WTC11 (cell line): ENCODE results near the gene NCF2. TPM values are rescaled to one million over a fixed set of nuclear protein-coding genes. Genes with fewer than 3 reads are reported as not detected.
A peak's percentile ranks its signal among the peaks of the same experiment; 100 is the strongest.

ENCODE experiments used
- ATAC-seq: fragments of 200-7000 bp; cut with Tn5 transposase; 2 replicates; pipeline ENCODE4 v1.10.0; 2021; ENCODE audit warnings: mild to moderate bottlenecking, moderate library complexity
- CTCF ChIA-PET: fragments of 300-600 bp; sonication (Branson Sonifier 250); formaldehyde crosslinking; loops from one replicate; lab custom pipeline; 2021; ENCODE audit warnings: antibody characterized with exemption; lab: Charles Lee
- POLR2A ChIA-PET: fragments of 350-600 bp; sonication (Branson Sonifier 250); formaldehyde crosslinking; loops from one replicate; lab custom pipeline; 2021; ENCODE audit warnings: antibody characterized with exemption; lab: Charles Lee
- DNase-seq: peaks from one replicate; pipeline ENCODE4 v3.0.0; 2021; ENCODE audit warnings: low spot score
- H3K27ac Mint-ChIP-seq: 2 replicates; pipeline ENCODE4 v1.8.0; 2021; ENCODE audit warnings: mixed read lengths
- H3K27me3 Mint-ChIP-seq: 2 replicates; pipeline ENCODE4 v1.8.0; 2021; ENCODE audit warnings: low read depth, mild to moderate bottlenecking, moderate library complexity, mixed read lengths
- H3K36me3 Mint-ChIP-seq: 2 replicates; pipeline ENCODE4 v1.8.0; 2021; ENCODE audit warnings: mixed read lengths
- H3K4me1 Mint-ChIP-seq: 2 replicates; pipeline ENCODE4 v1.8.0; 2022; ENCODE audit warnings: mixed read lengths
- H3K4me3 Mint-ChIP-seq: 2 replicates; pipeline ENCODE4 v1.8.0; 2021; ENCODE audit warnings: mild to moderate bottlenecking, moderate library complexity, mixed read lengths
- H3K9me3 Mint-ChIP-seq: 2 replicates; pipeline ENCODE4 v1.8.0; 2021; ENCODE audit warnings: mixed read lengths
- ESRRA ChIP-seq: sonication (generic); formaldehyde crosslinking; IDR thresholded peaks from 2 replicates; pipeline ENCODE4 v1.8.1; 2022; ENCODE audit warnings: mild to moderate bottlenecking, missing genetic modification reagents, borderline replicate concordance
- FOXK1 ChIP-seq: sonication (generic); formaldehyde crosslinking; IDR thresholded peaks from 2 replicates; pipeline ENCODE4 v1.8.0; 2022; ENCODE audit warnings: mild to moderate bottlenecking, moderate library complexity, missing genetic modification reagents
- IRF2 ChIP-seq: sonication (generic); formaldehyde crosslinking; IDR thresholded peaks from 2 replicates; pipeline ENCODE4 v1.8.0; 2022; ENCODE audit warnings: low read depth, missing genetic modification reagents, borderline replicate concordance
- NFYB ChIP-seq: sonication (generic); formaldehyde crosslinking; conservative IDR thresholded peaks from 2 replicates; pipeline ENCODE4 v1.8.0; 2022; ENCODE audit warnings: low read depth, missing genetic modification reagents
- ZNF138 ChIP-seq: sonication (generic); formaldehyde crosslinking; conservative IDR thresholded peaks from 2 replicates; pipeline ENCODE4 v1.8.1; 2022; ENCODE audit warnings: mild to moderate bottlenecking, moderate library complexity, missing genetic modification reagents
- ZNF219 ChIP-seq: sonication (generic); formaldehyde crosslinking; IDR thresholded peaks from 2 replicates; pipeline ENCODE4 v1.8.0; 2023; ENCODE audit warnings: missing genetic modification reagents, mild to moderate bottlenecking, borderline replicate concordance
- ZNF232 ChIP-seq: sonication (generic); formaldehyde crosslinking; IDR thresholded peaks from 2 replicates; pipeline ENCODE4 v1.8.0; 2022; ENCODE audit warnings: mild to moderate bottlenecking, missing genetic modification reagents
- ZNF396 ChIP-seq: fragments of 250-450 bp; sonication (Bioruptor Pico); IDR thresholded peaks from 2 replicates; pipeline ENCODE4 v1.8.0; 2021; ENCODE audit warnings: mild to moderate bottlenecking, moderate library complexity, borderline replicate concordance
- total RNA-seq: library from RNA; stranded (reverse); gene quantifications from 3 replicates; pipeline ENCODE4 v1.2.3, GENCODE V29; 2021
- TF ChIP-seq, protein P1 (sequence below): fragments of 250-450 bp; sonication (Bioruptor Pico); IDR thresholded peaks from 2 replicates; pipeline ENCODE4 v1.9.0; 2021; ENCODE audit warnings: mild to moderate bottlenecking
- TF ChIP-seq, protein P2 (sequence below): sonication (generic); formaldehyde crosslinking; conservative IDR thresholded peaks from 2 replicates; pipeline ENCODE4 v1.8.1; 2022; ENCODE audit warnings: mild to moderate bottlenecking, missing genetic modification reagents
- TF ChIP-seq, protein P3 (sequence below): sonication (generic); formaldehyde crosslinking; IDR thresholded peaks from 2 replicates; pipeline ENCODE4 v1.8.1; 2023; ENCODE audit warnings: mild to moderate bottlenecking, missing genetic modification reagents, moderate library complexity
- TF ChIP-seq, protein P4 (sequence below): sonication (generic); formaldehyde crosslinking; IDR thresholded peaks from 2 replicates; pipeline ENCODE4 v1.8.0; 2022; ENCODE audit warnings: missing genetic modification reagents

Gene NCF2
- total RNA-seq, 1 experiment from 2014 or later = 0.52 TPM

DNA sequence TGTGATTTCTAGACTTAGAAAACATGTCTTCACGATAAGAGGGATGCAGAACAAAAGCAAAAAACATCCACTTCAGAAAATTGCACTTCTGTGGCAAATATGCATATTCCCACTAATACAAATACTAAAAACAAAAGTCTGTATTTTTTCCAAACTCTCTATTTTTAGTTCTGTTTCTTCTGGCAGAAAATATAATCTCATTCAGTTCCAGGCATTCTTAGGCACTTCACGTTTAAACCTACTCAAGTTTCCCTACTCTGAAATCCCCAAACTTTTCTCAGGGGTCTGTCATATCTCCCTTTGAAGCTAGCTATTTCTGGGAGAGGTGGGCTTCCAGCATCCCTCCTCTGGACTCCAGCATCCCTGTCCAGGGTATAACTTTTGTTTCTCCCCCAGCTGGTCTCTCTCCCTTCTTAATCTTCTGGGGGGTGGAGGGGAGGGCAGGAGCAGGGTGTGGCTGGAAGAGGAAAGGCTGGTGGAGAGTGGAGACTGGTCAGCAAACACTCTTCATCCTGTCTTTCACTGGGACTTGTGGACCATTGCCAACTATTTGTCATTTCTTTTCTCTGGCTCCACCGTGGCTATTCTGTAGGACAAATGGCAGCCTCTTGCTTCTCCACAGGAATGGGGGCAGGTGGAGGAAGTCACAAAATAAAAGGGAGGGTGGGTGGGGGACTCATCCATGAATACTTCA is 19.6 kb upstream of the NCF2 start:
- no peak for ATAC-seq
- POLR2A ChIA-PET = interaction anchor here (0.5 kb wide), 1 partner anchor 727 kb away, joined by 4 read pairs; no protein-coding TSS in a partner anchor
- Mint-ChIP-seq H3K4me1 (peaks cover 2% of the 10 kb centered on the region), H3K36me3 (peaks cover 3% of the 10 kb centered on the region; the same call in 1 of the 2 replicates), H3K9me3 (peaks cover 13% of the 10 kb centered on the region), H3K27me3 (0 out of 2 replicates have a peak, but pooled peaks cover 3% of the 10 kb centered on the region)
- TF ChIP-seq ZNF232 (CRISPR knock-in tag) (no peak), ZNF138 (CRISPR knock-in tag) (no peak), FOXK1 (CRISPR knock-in tag) (no peak)
- TF ChIP-seq, protein P1, sequence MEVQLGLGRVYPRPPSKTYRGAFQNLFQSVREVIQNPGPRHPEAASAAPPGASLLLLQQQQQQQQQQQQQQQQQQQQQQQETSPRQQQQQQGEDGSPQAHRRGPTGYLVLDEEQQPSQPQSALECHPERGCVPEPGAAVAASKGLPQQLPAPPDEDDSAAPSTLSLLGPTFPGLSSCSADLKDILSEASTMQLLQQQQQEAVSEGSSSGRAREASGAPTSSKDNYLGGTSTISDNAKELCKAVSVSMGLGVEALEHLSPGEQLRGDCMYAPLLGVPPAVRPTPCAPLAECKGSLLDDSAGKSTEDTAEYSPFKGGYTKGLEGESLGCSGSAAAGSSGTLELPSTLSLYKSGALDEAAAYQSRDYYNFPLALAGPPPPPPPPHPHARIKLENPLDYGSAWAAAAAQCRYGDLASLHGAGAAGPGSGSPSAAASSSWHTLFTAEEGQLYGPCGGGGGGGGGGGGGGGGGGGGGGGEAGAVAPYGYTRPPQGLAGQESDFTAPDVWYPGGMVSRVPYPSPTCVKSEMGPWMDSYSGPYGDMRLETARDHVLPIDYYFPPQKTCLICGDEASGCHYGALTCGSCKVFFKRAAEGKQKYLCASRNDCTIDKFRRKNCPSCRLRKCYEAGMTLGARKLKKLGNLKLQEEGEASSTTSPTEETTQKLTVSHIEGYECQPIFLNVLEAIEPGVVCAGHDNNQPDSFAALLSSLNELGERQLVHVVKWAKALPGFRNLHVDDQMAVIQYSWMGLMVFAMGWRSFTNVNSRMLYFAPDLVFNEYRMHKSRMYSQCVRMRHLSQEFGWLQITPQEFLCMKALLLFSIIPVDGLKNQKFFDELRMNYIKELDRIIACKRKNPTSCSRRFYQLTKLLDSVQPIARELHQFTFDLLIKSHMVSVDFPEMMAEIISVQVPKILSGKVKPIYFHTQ (CRISPR knock-in tag) = no peak
- TF ChIP-seq, protein P2, sequence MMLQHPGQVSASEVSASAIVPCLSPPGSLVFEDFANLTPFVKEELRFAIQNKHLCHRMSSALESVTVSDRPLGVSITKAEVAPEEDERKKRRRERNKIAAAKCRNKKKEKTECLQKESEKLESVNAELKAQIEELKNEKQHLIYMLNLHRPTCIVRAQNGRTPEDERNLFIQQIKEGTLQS = no peak
- TF ChIP-seq, protein P3, sequence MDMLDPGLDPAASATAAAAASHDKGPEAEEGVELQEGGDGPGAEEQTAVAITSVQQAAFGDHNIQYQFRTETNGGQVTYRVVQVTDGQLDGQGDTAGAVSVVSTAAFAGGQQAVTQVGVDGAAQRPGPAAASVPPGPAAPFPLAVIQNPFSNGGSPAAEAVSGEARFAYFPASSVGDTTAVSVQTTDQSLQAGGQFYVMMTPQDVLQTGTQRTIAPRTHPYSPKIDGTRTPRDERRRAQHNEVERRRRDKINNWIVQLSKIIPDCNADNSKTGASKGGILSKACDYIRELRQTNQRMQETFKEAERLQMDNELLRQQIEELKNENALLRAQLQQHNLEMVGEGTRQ (CRISPR knock-in tag) = no peak
- TF ChIP-seq, all 79 proteins: peak for 0
- DNase-seq = no peak
- H3K4me3 Mint-ChIP-seq = no peak overlapping the region
- H3K27ac Mint-ChIP-seq = no peak overlapping the region
- CTCF ChIA-PET = interaction anchor here (0.5 to 1.7 kb wide), 7 partner anchors 9 to 306 kb away, joined by 3 to 7 read pairs (median 3); no protein-coding TSS in a partner anchor

DNA sequence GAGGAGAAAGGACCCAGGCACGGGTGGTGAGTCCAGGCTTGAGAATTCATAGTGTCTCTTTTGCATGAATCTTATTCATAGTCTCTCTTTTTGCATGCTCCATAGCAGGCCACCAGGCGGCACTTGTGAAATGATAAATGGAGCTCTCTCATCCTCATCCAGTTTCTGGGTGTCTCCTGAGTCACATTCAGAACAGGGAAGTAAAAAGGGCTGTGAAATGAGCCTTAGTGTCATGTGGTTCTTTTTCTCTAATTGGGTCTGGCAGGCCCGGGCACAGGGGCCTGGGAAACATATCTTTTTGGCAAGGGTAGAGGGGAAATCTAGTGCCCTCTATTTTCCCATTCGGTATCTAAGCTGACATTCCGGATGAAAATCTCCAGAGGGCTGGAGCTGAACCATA is 19.1 kb upstream of the NCF2 start:
- ChIA-PET CTCF (interaction anchor here (0.5 to 1.7 kb wide), 7 partner anchors 9 to 307 kb away, joined by 3 to 7 read pairs (median 3); no protein-coding TSS in a partner anchor), POLR2A (interaction anchor here (0.5 kb wide), 1 partner anchor 727 kb away, joined by 4 read pairs; no protein-coding TSS in a partner anchor)
- DNase-seq = no peak
- no peak overlapping the region for H3K27ac Mint-ChIP-seq
- no peaks in the 10 kb centered on the region for H3K4me1 Mint-ChIP-seq
- peaks cover 3% of the 10 kb centered on the region; the same call in 1 of the 2 replicates for H3K36me3 Mint-ChIP-seq
- H3K27me3 Mint-ChIP-seq = 0 out of 2 replicates have a peak, but pooled peaks cover 3% of the 10 kb centered on the region
- TF ChIP-seq, protein P4, sequence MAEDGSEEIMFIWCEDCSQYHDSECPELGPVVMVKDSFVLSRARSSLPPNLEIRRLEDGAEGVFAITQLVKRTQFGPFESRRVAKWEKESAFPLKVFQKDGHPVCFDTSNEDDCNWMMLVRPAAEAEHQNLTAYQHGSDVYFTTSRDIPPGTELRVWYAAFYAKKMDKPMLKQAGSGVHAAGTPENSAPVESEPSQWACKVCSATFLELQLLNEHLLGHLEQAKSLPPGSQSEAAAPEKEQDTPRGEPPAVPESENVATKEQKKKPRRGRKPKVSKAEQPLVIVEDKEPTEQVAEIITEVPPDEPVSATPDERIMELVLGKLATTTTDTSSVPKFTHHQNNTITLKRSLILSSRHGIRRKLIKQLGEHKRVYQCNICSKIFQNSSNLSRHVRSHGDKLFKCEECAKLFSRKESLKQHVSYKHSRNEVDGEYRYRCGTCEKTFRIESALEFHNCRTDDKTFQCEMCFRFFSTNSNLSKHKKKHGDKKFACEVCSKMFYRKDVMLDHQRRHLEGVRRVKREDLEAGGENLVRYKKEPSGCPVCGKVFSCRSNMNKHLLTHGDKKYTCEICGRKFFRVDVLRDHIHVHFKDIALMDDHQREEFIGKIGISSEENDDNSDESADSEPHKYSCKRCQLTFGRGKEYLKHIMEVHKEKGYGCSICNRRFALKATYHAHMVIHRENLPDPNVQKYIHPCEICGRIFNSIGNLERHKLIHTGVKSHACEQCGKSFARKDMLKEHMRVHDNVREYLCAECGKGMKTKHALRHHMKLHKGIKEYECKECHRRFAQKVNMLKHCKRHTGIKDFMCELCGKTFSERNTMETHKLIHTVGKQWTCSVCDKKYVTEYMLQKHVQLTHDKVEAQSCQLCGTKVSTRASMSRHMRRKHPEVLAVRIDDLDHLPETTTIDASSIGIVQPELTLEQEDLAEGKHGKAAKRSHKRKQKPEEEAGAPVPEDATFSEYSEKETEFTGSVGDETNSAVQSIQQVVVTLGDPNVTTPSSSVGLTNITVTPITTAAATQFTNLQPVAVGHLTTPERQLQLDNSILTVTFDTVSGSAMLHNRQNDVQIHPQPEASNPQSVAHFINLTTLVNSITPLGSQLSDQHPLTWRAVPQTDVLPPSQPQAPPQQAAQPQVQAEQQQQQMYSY (CRISPR knock-in tag) = no peak
- no peak for TF ChIP-seq ZNF219
- no peak for TF ChIP-seq ZNF396 (CRISPR knock-in tag)
- no peak for TF ChIP-seq ESRRA (CRISPR knock-in tag)
- no peak for TF ChIP-seq FOXK1 (CRISPR knock-in tag)
- no peak for TF ChIP-seq IRF2 (CRISPR knock-in tag)
- TF ChIP-seq NFYB (CRISPR knock-in tag) = no peak
- H3K4me3 Mint-ChIP-seq = no peak overlapping the region
- ATAC-seq = peak; percentile 56; the same call in 1 of the 2 replicates
- H3K9me3 Mint-ChIP-seq = peaks cover 13% of the 10 kb centered on the region
